Measurements from ENCODE around the gene TMC1. TPM values are rescaled to one million over a fixed set of nuclear protein-coding genes. Genes with fewer than 3 reads are reported as not detected.

TMC1 gene
- total RNA-seq, 2 experiments from 2014 or later = not detected

GRCh38 chr9:72834994-72835393 lies 313.6 kb downstream of the TMC1 start:
- no peak for TF ChIP-seq CTCF (IDR thresholded peaks at IDR 0.05)
- no peaks in the 10 kb centered on the region for H3K27me3 Mint-ChIP-seq
- no peak for DNase-seq
- H3K4me3 ChIP-seq (ENCODE audit: low read length) = no peak overlapping the region
- no peak overlapping the region for H3K4me3 Mint-ChIP-seq
- no peak for ATAC-seq (ENCODE audit: poor library complexity)
- POLR2A ChIA-PET = no interaction called here
- no peaks in the 10 kb centered on the region for H3K9me3 Mint-ChIP-seq
- H3K27ac ChIP-seq (ENCODE audit: low read depth in 1 of 2, low read length in 2 of 2) = no peak overlapping the region
- H3K4me1 Mint-ChIP-seq (ENCODE audit: low read depth) = no peaks in the 10 kb centered on the region
- no peaks in the 10 kb centered on the region for H3K4me1 ChIP-seq (ENCODE audit: insufficient read depth, low read length)
- intact Hi-C loops (cut with DNase I, micrococcal nuclease) = no loop called here
- no peaks in the 10 kb centered on the region for H3K9me3 ChIP-seq (ENCODE audit: control insufficient read depth in 1 of 2, insufficient read depth in 1 of 2, low read length in 2 of 2)
- no peaks in the 10 kb centered on the region for H3K36me3 Mint-ChIP-seq (ENCODE audit: low read depth)
- H3K36me3 ChIP-seq (ENCODE audit: insufficient read depth, low read length) = no peaks in the 10 kb centered on the region
- CTCF ChIA-PET = interaction anchor here (0.8 kb wide), 1 partner anchor 9 kb away, joined by 3 read pairs; no protein-coding TSS in a partner anchor
- no peaks in the 10 kb centered on the region for H3K27me3 ChIP-seq (ENCODE audit: control insufficient read depth in 1 of 2, insufficient read depth in 2 of 2, low read length in 2 of 2)
- H3K27ac Mint-ChIP-seq = no peak overlapping the region

DNA sequence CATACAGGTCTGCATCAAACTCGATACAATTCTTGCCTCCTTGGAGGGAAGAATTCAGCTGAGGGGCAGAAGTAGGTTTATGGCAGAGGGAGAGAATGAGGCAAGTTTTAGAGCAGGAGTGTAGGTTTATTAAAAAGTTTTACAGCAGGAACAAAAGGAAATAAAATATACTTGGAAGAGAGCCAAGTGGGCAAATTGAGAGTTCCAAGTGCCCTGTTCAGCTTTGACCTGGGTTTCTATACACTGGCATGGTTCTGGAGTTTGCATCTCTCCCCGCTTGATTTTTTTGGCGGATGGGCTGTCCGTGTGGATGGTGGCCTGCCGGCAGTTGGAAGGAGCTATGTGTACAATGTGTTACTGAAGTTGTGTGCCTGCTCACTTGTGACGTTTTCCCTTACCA lies 315.4 kb downstream of the TMC1 start:
- H3K4me3 ChIP-seq (ENCODE audit: low read length) = no peak overlapping the region
- no peaks in the 10 kb centered on the region for H3K4me1 ChIP-seq (ENCODE audit: insufficient read depth, low read length)
- no peak for TF ChIP-seq CTCF (IDR thresholded peaks at IDR 0.05)
- Mint-ChIP-seq H3K27ac (no peak overlapping the region), H3K27me3 (no peaks in the 10 kb centered on the region), H3K36me3 (ENCODE audit: low read depth) (no peaks in the 10 kb centered on the region), H3K4me3 (no peak overlapping the region), H3K4me1 (ENCODE audit: low read depth) (no peaks in the 10 kb centered on the region), H3K9me3 (no peaks in the 10 kb centered on the region)
- ATAC-seq (ENCODE audit: poor library complexity) (no peak), DNase-seq (no peak)
- no peak overlapping the region for H3K27ac ChIP-seq (ENCODE audit: low read depth in 1 of 2, low read length in 2 of 2)
- H3K27me3 ChIP-seq (ENCODE audit: control insufficient read depth in 1 of 2, insufficient read depth in 2 of 2, low read length in 2 of 2) = no peaks in the 10 kb centered on the region
- peaks cover 0 to 2% of the 10 kb centered on the region in 2 experiments for H3K9me3 ChIP-seq (ENCODE audit: control insufficient read depth in 1 of 2, insufficient read depth in 1 of 2, low read length in 2 of 2)
- ChIA-PET POLR2A (no interaction called here), CTCF (no interaction called here)
- H3K36me3 ChIP-seq (ENCODE audit: insufficient read depth, low read length) = no peaks in the 10 kb centered on the region
- intact Hi-C loops (cut with DNase I, micrococcal nuclease) = no loop called here

- no peak for TF ChIP-seq CTCF (IDR thresholded peaks at IDR 0.05)
- intact Hi-C loops (cut with DNase I, micrococcal nuclease) = no loop called here
- no peak overlapping the region for H3K4me3 ChIP-seq (ENCODE audit: low read length)
- ChIA-PET POLR2A (no interaction called here), CTCF (no interaction called here)
- H3K9me3 Mint-ChIP-seq = no peaks in the 10 kb centered on the region
- H3K27ac Mint-ChIP-seq = no peak overlapping the region
- H3K27me3 ChIP-seq (ENCODE audit: control insufficient read depth in 1 of 2, insufficient read depth in 2 of 2, low read length in 2 of 2) = no peaks in the 10 kb centered on the region
- no peak overlapping the region for H3K4me3 Mint-ChIP-seq
- H3K36me3 ChIP-seq (ENCODE audit: insufficient read depth, low read length) = no peaks in the 10 kb centered on the region
- H3K27ac ChIP-seq (ENCODE audit: low read depth in 1 of 2, low read length in 2 of 2) = no peak overlapping the region
- DNase-seq (no peak), ATAC-seq (ENCODE audit: poor library complexity) (no peak)
- H3K27me3 Mint-ChIP-seq = no peaks in the 10 kb centered on the region
- peaks cover 0 to 9% of the 10 kb centered on the region in 2 experiments for H3K9me3 ChIP-seq (ENCODE audit: control insufficient read depth in 1 of 2, insufficient read depth in 1 of 2, low read length in 2 of 2)
- no peaks in the 10 kb centered on the region for H3K4me1 Mint-ChIP-seq (ENCODE audit: low read depth)
- H3K36me3 Mint-ChIP-seq (ENCODE audit: low read depth) = no peaks in the 10 kb centered on the region
- H3K4me1 ChIP-seq (ENCODE audit: insufficient read depth, low read length) = no peaks in the 10 kb centered on the region
Measured at GRCh38 chr9:72839085-72839484, 317.7 kb downstream of the TMC1 start.
